ENCODE results near the gene TBC1D5. TPM values are rescaled to one million over a fixed set of nuclear protein-coding genes. Genes with fewer than 3 reads are reported as not detected.
"Not testable (repeated sequence)": the region's sequence is repeated elsewhere in the genome, so short reads cannot be mapped to it uniquely, and the experiment has no call there.

The TBC1D5 gene
- total RNA-seq, 4 donors from 2014 or later: 51.9 to 66.8 (median 60.1) TPM

- H3K4me3 ChIP-seq (ENCODE audit: low read depth, poor library complexity, severe bottlenecking): no peak overlapping the region
- TF ChIP-seq POLR2A (IDR thresholded peaks at IDR 0.05): no peak
- no peak for TF ChIP-seq CTCF (IDR thresholded peaks at IDR 0.05)
- intact Hi-C loops (cut with DNase I; ENCODE audit: low total_unique reads): no loop called here
- DNase-seq (ENCODE audit: low spot score in 2 of 2): no peak
- 87 to 96% methylated on average over 2 of the region's 2 CpGs for WGBS, 2 donors
Measured at GRCh38 chr3:17738921-17739320, 3.5 kb downstream of the TBC1D5 start.

- no peak overlapping the region for H3K4me3 ChIP-seq (ENCODE audit: low read depth, poor library complexity, severe bottlenecking)
- no peak for DNase-seq (ENCODE audit: low spot score in 2 of 2)
- TF ChIP-seq CTCF (IDR thresholded peaks at IDR 0.05) (no peak), POLR2A (IDR thresholded peaks at IDR 0.05) (no peak)
- intact Hi-C loops (cut with DNase I; ENCODE audit: low total_unique reads): no loop called here
- 87 to 88% methylated on average over 2 of the region's 2 CpGs for WGBS, 2 donors
Measured at GRCh38 chr3:17738219-17738618, 4.2 kb downstream of the TBC1D5 start.

- no peak for DNase-seq (ENCODE audit: low spot score in 2 of 2)
- TF ChIP-seq POLR2A (IDR thresholded peaks at IDR 0.05) (no peak), CTCF (IDR thresholded peaks at IDR 0.05) (no peak)
- no peak overlapping the region for H3K4me3 ChIP-seq (ENCODE audit: low read depth, poor library complexity, severe bottlenecking)
- intact Hi-C loops (cut with DNase I; ENCODE audit: low total_unique reads): no loop called here
Measured at GRCh38 chr3:17737591-17737990, 4.8 kb downstream of the TBC1D5 start.

- peak in 1 of 2 donors; percentile 63 for DNase-seq (ENCODE audit: low spot score in 2 of 2)
- intact Hi-C loops (cut with DNase I; ENCODE audit: low total_unique reads); H3K4me3 ChIP-seq (ENCODE audit: low read depth, poor library complexity, severe bottlenecking): not testable (repeated sequence)
- WGBS, 2 donors: 94 to 96% methylated on average over 7 of the region's 7 CpGs
Measured at GRCh38 chr3:17735362-17735761, 7.1 kb downstream of the TBC1D5 start.

- no peak overlapping the region for H3K4me3 ChIP-seq (ENCODE audit: low read depth, poor library complexity, severe bottlenecking)
- no peak for DNase-seq (ENCODE audit: low spot score in 2 of 2)
- TF ChIP-seq POLR2A (IDR thresholded peaks at IDR 0.05) (no peak), CTCF (IDR thresholded peaks at IDR 0.05) (no peak)
- 94 to 98% methylated on average over 2 of the region's 2 CpGs for WGBS, 2 donors
- intact Hi-C loops (cut with DNase I; ENCODE audit: low total_unique reads): no loop called here
Measured at GRCh38 chr3:17733768-17734167, 8.7 kb downstream of the TBC1D5 start.

GRCh38 chr3:17733215-17733614 is 9.2 kb downstream of the TBC1D5 start:
- H3K4me3 ChIP-seq (ENCODE audit: low read depth, poor library complexity, severe bottlenecking): no peak overlapping the region
- TF ChIP-seq POLR2A (IDR thresholded peaks at IDR 0.05): no peak
- intact Hi-C loops (cut with DNase I; ENCODE audit: low total_unique reads): no loop called here
- DNase-seq (ENCODE audit: low spot score in 2 of 2): no peak
- WGBS, 2 donors: 85 to 86% methylated on average over 3 of the region's 3 CpGs

GRCh38 chr3:17730318-17730967 is 12.0 kb downstream of the TBC1D5 start:
- TF ChIP-seq POLR2A (IDR thresholded peaks at IDR 0.05) (no peak), CTCF (IDR thresholded peaks at IDR 0.05) (no peak)
- WGBS, 2 donors: 85 to 96% methylated on average over 4 of the region's 4 CpGs

More at GRCh38 chr3:17730318-17730967, 12.0 kb downstream of the TBC1D5 start:
- intact Hi-C loops (cut with DNase I; ENCODE audit: low total_unique reads): no loop called here
- DNase-seq (ENCODE audit: low spot score in 2 of 2): no peak
- H3K4me3 ChIP-seq (ENCODE audit: low read depth, poor library complexity, severe bottlenecking): no peak overlapping the region
